B cell (primary cell): ENCODE results near the gene VAV2. TPM values are rescaled to one million over a fixed set of nuclear protein-coding genes. Genes with fewer than 3 reads are reported as not detected.

Experiments used
- ATAC-seq: fragments of 200-7000 bp; cut with Tn5 transposase; one replicate; pipeline ENCODE4 v1.10.0; 2021; ENCODE audit warnings: low read depth, mild to moderate bottlenecking, moderate number of reproducible peaks, moderate library complexity
- CTCF ChIA-PET: fragments of 350-600 bp; sonication (Branson Sonifier 250); formaldehyde crosslinking; loops from one replicate; lab custom pipeline; 2021; ENCODE audit warnings: antibody characterized with exemption, inconsistent platforms; lab: Charles Lee
- POLR2A ChIA-PET: fragments of 350-600 bp; sonication (Branson Sonifier 250); formaldehyde crosslinking; loops from one replicate; lab custom pipeline; 2021; ENCODE audit warnings: antibody characterized with exemption; lab: Charles Lee
- DNase-seq: peaks from one replicate; pipeline ENCODE4 v3.0.0; 2013
- H2AFZ ChIP-seq: 2 replicates; pipeline ENCODE4 v1.6.1; 2012; ENCODE audit warnings: mild to moderate bottlenecking, low read depth, low read length; ENCODE audit not compliant: insufficient read depth, poor library complexity, severe bottlenecking
- H3K27ac ChIP-seq, 2 donors: 1 replicate in 1 of 2; 2 replicates in 1 of 2; pipeline ENCODE4 v1.5.1; 2012 to 2013; ENCODE audit warnings: low read length in 2 of 2, mild to moderate bottlenecking in 2 of 2, moderate library complexity in 1 of 2
- H3K27me3 ChIP-seq, 4 experiments: fragments of 200-600 bp in 1 of 4; sonication (generic) in 1 of 4; replicated peaks in 1 of 4; 1 replicate in 2 of 4; 2 replicates in 2 of 4; pipeline versions ENCODE4 v1.6.1 to v1.7.0; 2013 to 2016; ENCODE audit warnings: low read length in 3 of 4, mild to moderate bottlenecking in 2 of 4, mixed read lengths in 1 of 4, moderate library complexity in 1 of 4; ENCODE audit not compliant: insufficient read depth in 4 of 4, control insufficient read depth in 3 of 4; ENCODE audit errors: control extremely low read depth in 1 of 4
- H3K36me3 ChIP-seq, 2 experiments: replicated peaks in 1 of 2; 1 replicate in 1 of 2; 2 replicates in 1 of 2; pipeline versions ENCODE4 v1.6.1 to v1.7.1; 2013; ENCODE audit warnings: low read length in 1 of 2; ENCODE audit not compliant: insufficient read depth in 2 of 2, control insufficient read depth in 1 of 2; ENCODE audit errors: control extremely low read depth in 1 of 2, extremely low read depth in 1 of 2
- H3K4me1 ChIP-seq, 2 donors: fragments of 200-600 bp in 1 of 2; sonication (generic) in 1 of 2; 1 replicate in 1 of 2; 2 replicates in 1 of 2; pipeline versions ENCODE4 v1.5.1 to v1.6.1; 2013 to 2017; ENCODE audit warnings: low read length in 2 of 2; ENCODE audit not compliant: control insufficient read depth in 2 of 2, insufficient read depth in 2 of 2
- H3K4me2 ChIP-seq: replicated peaks from 2 replicates; pipeline ENCODE3; 2012; ENCODE audit warnings: mild to moderate bottlenecking, low read depth, low read length; ENCODE audit not compliant: poor library complexity, severe bottlenecking
- H3K4me3 ChIP-seq, 5 experiments: fragments of 200-600 bp in 1 of 5; sonication (generic) in 1 of 5; 1 replicate in 3 of 5; 2 replicates in 2 of 5; pipeline versions ENCODE4 v1.5.1 to v1.7.0; 2011 to 2016; ENCODE audit warnings: low read length in 4 of 5, mild to moderate bottlenecking in 4 of 5, low read depth in 2 of 5, control low read depth in 1 of 5, moderate library complexity in 1 of 5; ENCODE audit not compliant: insufficient read depth in 1 of 5; ENCODE audit errors: control extremely low read depth in 1 of 5, extremely low read depth in 1 of 5
- H3K79me2 ChIP-seq: fragments of 200-600 bp; sonication (generic); one replicate; pipeline ENCODE4 v1.6.0; 2016; ENCODE audit warnings: low read length; ENCODE audit not compliant: control insufficient read depth, insufficient read depth
- H3K9ac ChIP-seq: fragments of 200-600 bp; sonication (generic); 2 replicates; pipeline ENCODE4 v1.6.1; 2017; ENCODE audit warnings: mild to moderate bottlenecking, low read length, moderate library complexity
- H3K9me3 ChIP-seq, 3 donors: one replicate each; pipeline versions ENCODE4 v1.6.1 to v1.7.1; 2013; ENCODE audit warnings: low read length in 2 of 3; ENCODE audit not compliant: control insufficient read depth in 2 of 3, insufficient read depth in 1 of 3; ENCODE audit errors: control extremely low read depth in 1 of 3
- H4K20me1 ChIP-seq: 2 replicates; pipeline ENCODE4 v1.6.0; 2012; ENCODE audit warnings: mild to moderate bottlenecking, low read length; ENCODE audit not compliant: insufficient read depth, control insufficient read depth, poor library complexity, severe bottlenecking
- H3K27ac Mint-ChIP-seq: one replicate; pipeline ENCODE4 v1.8.0; 2021; ENCODE audit warnings: mixed read lengths
- H3K27me3 Mint-ChIP-seq: one replicate; pipeline ENCODE4 v1.8.0; 2021; ENCODE audit warnings: mixed read lengths
- H3K4me1 Mint-ChIP-seq: one replicate; pipeline ENCODE4 v1.8.0; 2021; ENCODE audit warnings: mixed read lengths
- H3K4me3 Mint-ChIP-seq: one replicate; pipeline ENCODE4 v1.8.0; 2021; ENCODE audit warnings: mixed read lengths
- H3K9me3 Mint-ChIP-seq: one replicate; pipeline ENCODE4 v1.8.0; 2022; ENCODE audit warnings: mixed read lengths; ENCODE audit not compliant: insufficient read depth
- CTCF ChIP-seq: fragments of 200-600 bp; IDR thresholded peaks from one replicate; pipeline ENCODE4 v1.8.0; 2022; ENCODE audit warnings: antibody characterized with exemption, mild to moderate bottlenecking
- EZH2 ChIP-seq: IDR thresholded peaks from 2 replicates; pipeline ENCODE4 v1.6.1; 2012; ENCODE audit warnings: borderline replicate concordance, low read depth, mild to moderate bottlenecking, moderate library complexity, low read length; ENCODE audit not compliant: insufficient read depth, poor library complexity, severe bottlenecking
- WGBS: methylation state at CpG from one replicate; pipeline ENCODE4 v1.1.5; 2013; ENCODE audit warnings: missing lambda C conversion rate; ENCODE audit not compliant: insufficient coverage; 5-methylcytosine and 5-hydroxymethylcytosine counted together
- intact Hi-C: fragments of 100-400 bp; cut with micrococcal nuclease; formaldehyde crosslinking; loops from one replicate; pipeline ENCODE4 v1.10.0; 2022
- polyA plus RNA-seq: library from polyadenylated mRNA; depleted of rRNA; stranded (reverse); fragments of >200 nt; gene quantifications from 2 replicates; pipeline ENCODE4 v1.2.3, GENCODE V29; 2012
- total RNA-seq, 2 donors: library from RNA; stranded (reverse); fragments of 120-200 nt in 1 of 2; gene quantifications; 1 replicate in 1 of 2; 2 replicates in 1 of 2; pipeline versions ENCODE4 v1.2.3 to v1.2.4, GENCODE V29; 2013 to 2022

Gene VAV2
- total and polyA plus RNA-seq, 2 donors (not counting 1 experiment from before 2014, with no cell fraction given) = 34.4 to 128 TPM

GRCh38 chr9:133839822-133840329 is 152.2 kb downstream of the VAV2 start:
- H3K27ac ChIP-seq = no peak overlapping the region
- H2AFZ ChIP-seq = no peak overlapping the region
- H3K9me3 ChIP-seq = no peaks in the 10 kb centered on the region
- peaks cover 93% of the 10 kb centered on the region for H4K20me1 ChIP-seq
- H3K9me3 Mint-ChIP-seq = no peaks in the 10 kb centered on the region
- H3K9ac ChIP-seq = no peak overlapping the region
- no peaks in the 10 kb centered on the region for H3K27me3 Mint-ChIP-seq
- intact Hi-C loops = no loop called here
- no peak for DNase-seq
- 85% methylated on average over 14 of the region's 15 CpGs for WGBS
- peak overlapping the region; percentile 20 for H3K27ac Mint-ChIP-seq
- H3K79me2 ChIP-seq = peaks cover 89% of the 10 kb centered on the region
- H3K4me3 ChIP-seq = no peak overlapping the region
- CTCF ChIA-PET = no interaction called here
- peaks cover 35% of the 10 kb centered on the region for H3K4me1 Mint-ChIP-seq
- H3K4me2 ChIP-seq = no peak overlapping the region
- no peaks in the 10 kb centered on the region for H3K27me3 ChIP-seq
- H3K4me3 Mint-ChIP-seq = no peak overlapping the region
- TF ChIP-seq CTCF (no peak), EZH2 (no peak)
- no peak for ATAC-seq
- H3K36me3 ChIP-seq = peaks cover 0 to 4% of the 10 kb centered on the region in 2 experiments
- POLR2A ChIA-PET = interaction anchor here (0.7 kb wide), 1 partner anchor 56 kb away, joined by 4 read pairs; no protein-coding TSS in a partner anchor
- H3K4me1 ChIP-seq = peaks cover 5 to 7% of the 10 kb centered on the region in 2 donors

GRCh38 chr9:133838859-133839507 is 153.1 kb downstream of the VAV2 start:
- H4K20me1 ChIP-seq = peaks cover 93% of the 10 kb centered on the region
- H3K36me3 ChIP-seq = peaks cover 0 to 5% of the 10 kb centered on the region in 2 experiments
- POLR2A ChIA-PET = interaction anchor here (0.7 kb wide), 1 partner anchor 55 kb away, joined by 4 read pairs; no protein-coding TSS in a partner anchor
- no peaks in the 10 kb centered on the region for H3K9me3 ChIP-seq
- no peak overlapping the region for H3K4me3 Mint-ChIP-seq
- WGBS = 98% methylated on average over 3 of the region's 5 CpGs
- H3K9me3 Mint-ChIP-seq = no peaks in the 10 kb centered on the region
- DNase-seq = no peak
- intact Hi-C loops = no loop called here
- no peak overlapping the region for H3K9ac ChIP-seq
- H2AFZ ChIP-seq = no peak overlapping the region
- no peaks in the 10 kb centered on the region for H3K4me1 ChIP-seq
- H3K4me3 ChIP-seq = no peak overlapping the region
- no peaks in the 10 kb centered on the region for H3K27me3 ChIP-seq
- H3K79me2 ChIP-seq = peaks cover 89% of the 10 kb centered on the region
- no peak overlapping the region for H3K27ac Mint-ChIP-seq
- H3K4me2 ChIP-seq = no peak overlapping the region
- CTCF ChIA-PET = no interaction called here
- H3K27ac ChIP-seq = no peak overlapping the region
- no peak for ATAC-seq
- peaks cover 33% of the 10 kb centered on the region for H3K4me1 Mint-ChIP-seq
- no peaks in the 10 kb centered on the region for H3K27me3 Mint-ChIP-seq
- TF ChIP-seq CTCF = no peak
- no peak for TF ChIP-seq EZH2
